Measurements from ENCODE around the gene DDX39B.

- TF ChIP-seq CTCF (IDR thresholded peaks at IDR 0.05; ENCODE audit: insufficient read depth, low read length): no peak
- peak; percentile 75; the same call in 1 of the 2 replicates for TF ChIP-seq POLR2AphosphoS5 (IDR thresholded peaks at IDR 0.05; ENCODE audit: low read depth)
- no peak for TF ChIP-seq SPI1 (IDR thresholded peaks at IDR 0.05; ENCODE audit: borderline replicate concordance, low read depth)
Measured at GRCh38 chr6:31578184-31579118, 36.6 kb upstream of the DDX39B start.
